HG03520 (cell line): ENCODE measurements around the gene RIN1.
A peak's percentile ranks its signal among the peaks of the same experiment; 100 is the strongest.
"Not testable (repeated sequence)": the region's sequence is repeated elsewhere in the genome, so short reads cannot be mapped to it uniquely, and the experiment has no call there.

Experiments used
- ATAC-seq: cut with Tn5 transposase; IDR thresholded peaks from one replicate; pipeline ENCODE4 v1.9.1; 2021; ENCODE audit warnings: mild to moderate bottlenecking, moderate library complexity; ENCODE audit not compliant: unreplicated experiment

The RIN1 gene

GRCh38 chr11:66336234-66337102, at the start of gene RIN1:
Gene RIN1 (minus strand): TSS chr11:66336434. CDS start chr11:66336402, 32 bp downstream.
- ATAC-seq: peak; percentile 60

GRCh38 chr11:66384316-66384715, 48.1 kb upstream of the RIN1 start:
- ATAC-seq: not testable (repeated sequence)

- not testable (repeated sequence) for ATAC-seq
These were observed 44.0 kb upstream of the RIN1 start for GRCh38 chr11:66380264-66380663.

GRCh38 chr11:66373690-66374287, 37.6 kb upstream of the RIN1 start:
- ATAC-seq: not testable (repeated sequence)

- no peak for ATAC-seq
These were observed 37.0 kb upstream of the RIN1 start for GRCh38 chr11:66373265-66373664.

GRCh38 chr11:66371627-66372415, 35.6 kb upstream of the RIN1 start, which contains the start of gene SLC29A2:
Gene SLC29A2 (minus strand): TSS chr11:66371760. CDS start chr11:66371591, 169 bp downstream.
- ATAC-seq: peak; percentile 50

GRCh38 chr11:66369073-66369894, 33.0 kb upstream of the RIN1 start:
- no peak for ATAC-seq

GRCh38 chr11:66368484-66368883, 32.2 kb upstream of the RIN1 start:
- no peak for ATAC-seq

- ATAC-seq: no peak
These were observed 31.5 kb upstream of the RIN1 start for GRCh38 chr11:66367561-66368312.

- ATAC-seq: no peak
These were observed 30.7 kb upstream of the RIN1 start for GRCh38 chr11:66366844-66367477.

GRCh38 chr11:66365711-66366619, 29.7 kb upstream of the RIN1 start:
- no peak for ATAC-seq

- no peak for ATAC-seq
These were observed 28.9 kb upstream of the RIN1 start for GRCh38 chr11:66365166-66365565.

GRCh38 chr11:66363805-66364535, 27.7 kb upstream of the RIN1 start:
- ATAC-seq: no peak

- ATAC-seq: no peak
These were observed 27.0 kb upstream of the RIN1 start for GRCh38 chr11:66363187-66363601.

- no peak for ATAC-seq
These were observed 26.4 kb upstream of the RIN1 start for GRCh38 chr11:66362481-66363147.

- no peak for ATAC-seq
These were observed 25.3 kb upstream of the RIN1 start for GRCh38 chr11:66361502-66361941.
